Upper lobe of left lung (tissue), 6 donors: ENCODE results near the gene SUN5. TPM values are rescaled to one million over a fixed set of nuclear protein-coding genes. Genes with fewer than 3 reads are reported as not detected.

Experiments
- ATAC-seq, 2 donors: fragments of 200-7000 bp; cut with Tn5 transposase; one replicate each; pipeline ENCODE4 v1.9.1; 2022; ENCODE audit warnings: mild to moderate bottlenecking in 2 of 2, moderate library complexity in 2 of 2; ENCODE audit not compliant: low FRiP score in 2 of 2
- DNase-seq, 2 donors: peaks; one replicate each; pipeline ENCODE4 v3.0.0-alpha.2; 2019 to 2020
- H3K27ac ChIP-seq, 4 donors: fragments of 200-600 bp; sonication (generic); one replicate each; pipeline ENCODE4 v1.5.1; 2016 to 2019
- H3K27me3 ChIP-seq, 4 donors: fragments of 200-600 bp; sonication (generic); one replicate each; pipeline ENCODE4 v1.5.1; 2017 to 2019
- H3K36me3 ChIP-seq, 4 donors: fragments of 200-600 bp; sonication (generic); one replicate each; pipeline ENCODE4 v1.5.1; 2016 to 2019
- H3K4me1 ChIP-seq, 4 donors: fragments of 200-600 bp; sonication (generic); one replicate each; pipeline ENCODE4 v1.5.1; 2018 to 2019
- H3K4me3 ChIP-seq, 4 donors: fragments of 200-600 bp; sonication (generic); one replicate each; pipeline ENCODE4 v1.5.1; 2017 to 2019; ENCODE audit warnings: mild to moderate bottlenecking in 2 of 4, moderate library complexity in 1 of 4
- H3K9me3 ChIP-seq, 4 donors: fragments of 200-600 bp; sonication (generic); one replicate each; pipeline ENCODE4 v1.5.1; 2018 to 2019
- CTCF ChIP-seq, 6 experiments: fragments of 450-650 bp in 4 of 6; fragments of 200-600 bp in 2 of 6; sonication (generic) in 2 of 6; IDR thresholded peaks; one replicate each; pipeline ENCODE4 v1.5.1; 2016 to 2019; ENCODE audit warnings: antibody characterized with exemption in 6 of 6
- EP300 ChIP-seq, 4 donors: sonication (generic); formaldehyde crosslinking; IDR thresholded peaks; one replicate each; pipeline ENCODE4 v1.5.1; 2017; ENCODE audit warnings: antibody characterized with exemption in 4 of 4, control low read depth in 2 of 4
- POLR2A ChIP-seq, 4 donors: fragments of 450-650 bp; IDR thresholded peaks; one replicate each; pipeline ENCODE4 v1.5.1; 2016 to 2017; ENCODE audit warnings: antibody characterized with exemption in 4 of 4, mild to moderate bottlenecking in 2 of 4
- POLR2AphosphoS5 ChIP-seq, 2 donors: sonication (generic); formaldehyde crosslinking; IDR thresholded peaks; one replicate each; pipeline ENCODE4 v1.5.1; 2017; ENCODE audit warnings: antibody characterized with exemption in 2 of 2
- WGBS, 2 donors: methylation state at CpG; one replicate each; pipeline ENCODE4 v1.1.5; 2017 to 2018; 5-methylcytosine and 5-hydroxymethylcytosine counted together
- total RNA-seq, 6 donors: library from RNA; depleted of rRNA in 4 of 6; stranded (reverse); fragments of >200 nt in 4 of 6; gene quantifications; one replicate each; pipeline versions ENCODE4 v1.1.0 to v1.2.1, GENCODE V29; 2016 to 2021
- donor health status: DM: no; HTN: no; CAD: no; lungs with moderate emphysema.
- donor health status: DM: no; HTN: yes; CAD: no; lungs with severe emphysema.

The SUN5 gene
- total RNA-seq, 6 donors from 2014 or later = not detected

DNA sequence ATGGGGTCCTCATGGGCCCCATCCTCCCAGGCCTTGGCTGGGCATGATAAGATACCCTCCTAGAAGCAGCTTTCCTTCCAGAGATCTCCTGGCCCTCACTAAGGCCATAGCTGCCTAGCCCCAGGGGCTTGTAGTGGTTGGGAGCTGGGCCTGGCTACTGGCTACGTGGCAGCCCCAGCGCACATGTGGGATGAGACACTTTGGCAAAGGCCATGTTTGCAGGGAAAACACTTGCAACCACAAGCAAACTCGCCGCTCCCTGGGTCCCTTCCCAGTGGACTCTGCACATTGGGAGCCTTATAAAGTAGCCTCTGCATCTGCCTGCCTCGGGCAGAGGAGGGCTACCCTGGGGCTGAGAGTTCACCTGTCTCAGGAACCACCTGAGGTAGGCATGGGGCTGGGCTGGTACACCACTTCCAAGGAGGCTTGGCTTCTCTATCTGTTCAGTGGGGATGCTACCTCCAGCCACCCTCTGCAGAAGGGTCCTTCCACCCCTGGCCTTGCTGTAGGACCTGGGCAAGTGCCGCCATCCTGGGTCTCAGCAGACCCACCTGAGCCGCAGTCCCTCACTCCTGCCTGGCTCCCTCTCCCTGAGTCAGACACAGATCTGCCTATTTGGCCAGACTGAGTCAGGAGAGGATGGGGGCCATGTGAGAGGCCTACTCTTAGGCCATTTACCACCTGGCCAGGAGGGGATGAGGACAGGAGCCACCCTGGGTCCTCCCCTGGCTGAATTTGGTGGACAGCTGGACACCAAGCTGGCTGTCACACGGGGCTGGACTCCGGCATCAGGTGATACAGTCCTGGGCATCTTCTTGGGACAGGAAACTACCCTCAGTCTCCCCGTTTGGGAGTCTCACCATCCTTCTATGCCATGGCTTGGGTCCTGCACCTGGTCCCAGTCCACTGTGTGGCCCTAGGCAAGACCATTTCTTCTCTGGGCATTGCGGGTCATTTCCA, 3.4 kb upstream of the SUN5 start, which contains the start of gene BPIFB2:
TSS of gene BPIFB2 (plus strand) at position 329 of the 960 bp plus-strand sequence. CDS start 871 bp downstream, outside the sequence.
- Histone ChIP-seq H3K27me3 (no peaks in the 10 kb centered on the region), H3K4me3 (no peak within 1 kb of the TSS), H3K27ac (no peak within 1 kb of the TSS), H3K36me3 (no peaks in the 10 kb centered on the region), H3K9me3 (peaks cover 0 to 3% (median 0%) of the 10 kb centered on the region in 4 donors), H3K4me1 (peaks cover 0 to 2% (median 0%) of the 10 kb centered on the region in 4 donors)
- ATAC-seq (no peak), DNase-seq (no peak)
- WGBS, 2 donors = 93 to 97% methylated on average over 5 to 11 of the region's 11 CpGs
- TF ChIP-seq POLR2AphosphoS5 (IDR thresholded peaks at IDR 0.05) (no peak), CTCF (IDR thresholded peaks at IDR 0.05) (no peak), POLR2A (IDR thresholded peaks at IDR 0.05) (no peak), EP300 (IDR thresholded peaks at IDR 0.05) (no peak)

DNA sequence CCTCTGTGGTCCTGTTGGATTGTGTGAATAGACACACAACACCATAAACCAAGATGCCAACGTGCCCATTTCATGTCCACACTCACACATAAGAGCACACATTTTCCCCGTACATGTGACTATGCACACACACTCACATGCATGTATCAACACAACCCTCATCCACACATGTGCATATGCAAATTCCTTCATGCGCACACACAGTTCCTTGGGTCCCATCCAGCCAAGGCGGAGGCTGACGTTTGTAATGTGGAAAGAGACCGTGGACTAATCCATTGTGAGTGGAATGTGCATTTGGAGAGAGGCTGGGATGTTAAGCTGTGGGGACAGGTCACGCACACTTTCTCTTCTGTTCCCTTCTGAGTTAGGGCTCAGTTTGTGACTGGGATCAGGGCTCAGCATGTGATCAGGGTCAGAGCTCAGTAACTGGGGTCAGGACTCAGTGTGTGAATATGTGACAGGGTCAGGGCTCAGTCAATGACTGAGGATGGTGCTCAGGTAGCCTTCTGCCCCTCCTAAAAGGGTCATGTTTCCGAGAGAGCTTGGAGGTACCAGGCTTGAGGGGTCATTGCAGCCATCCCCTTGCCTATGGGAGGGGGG, 2.6 kb upstream of the SUN5 start:
- 90 to 91% methylated on average over 7 to 8 of the region's 8 CpGs for WGBS, 2 donors

DNA sequence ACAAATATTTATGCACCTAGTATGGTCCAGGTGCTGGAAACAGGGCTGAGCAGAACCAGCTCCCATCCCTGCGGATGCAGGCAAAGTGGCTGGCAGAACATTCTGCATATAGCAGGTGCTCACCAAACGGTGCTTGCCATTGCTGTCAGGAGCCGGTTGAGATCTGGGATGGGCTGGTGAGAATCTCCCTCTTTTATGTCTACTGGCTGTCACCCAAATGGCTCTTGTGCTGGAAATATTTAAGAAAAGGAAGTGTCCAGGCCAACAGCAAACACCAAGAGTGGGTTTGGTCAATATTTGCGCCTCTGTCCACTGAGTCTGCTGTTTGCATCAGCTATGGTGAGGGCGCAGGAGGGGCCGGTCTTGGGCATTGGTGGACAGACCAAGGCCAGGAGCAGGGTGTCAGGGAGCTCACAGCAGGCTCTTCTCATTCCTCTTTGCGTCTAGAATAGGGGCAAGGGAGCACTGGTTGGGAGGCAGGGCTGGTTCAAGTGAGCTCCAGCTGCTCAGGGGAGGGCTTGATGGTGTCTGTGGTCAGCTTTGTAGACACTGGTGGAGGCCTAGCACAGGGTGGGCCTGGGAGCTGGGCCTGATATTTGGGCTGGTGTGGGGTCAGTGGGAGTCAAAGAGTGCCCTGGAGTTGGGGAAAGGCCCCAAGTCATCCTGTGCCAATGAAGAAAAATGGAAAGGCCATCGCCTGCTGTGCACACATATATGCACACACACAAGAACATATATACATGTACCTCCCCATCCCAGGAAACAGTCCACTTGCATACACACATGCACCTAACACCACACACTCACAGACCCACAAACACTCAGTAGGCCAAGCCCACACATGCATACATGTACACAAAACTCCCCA, 1.9 kb upstream of the SUN5 start:
- H3K36me3 ChIP-seq = no peaks in the 10 kb centered on the region
- DNase-seq = no peak
- H3K4me3 ChIP-seq = no peak overlapping the region
- no peaks in the 10 kb centered on the region for H3K27me3 ChIP-seq
- peaks cover 0 to 2% (median 0%) of the 10 kb centered on the region in 4 donors for H3K4me1 ChIP-seq
- H3K27ac ChIP-seq = no peak overlapping the region
- WGBS, 2 donors = 70 to 74% methylated on average over 6 to 8 of the region's 8 CpGs
- ATAC-seq = no peak
- peaks cover 0 to 3% (median 0%) of the 10 kb centered on the region in 4 donors for H3K9me3 ChIP-seq
- no peak for TF ChIP-seq POLR2A (IDR thresholded peaks at IDR 0.05)
- no peak for TF ChIP-seq POLR2AphosphoS5 (IDR thresholded peaks at IDR 0.05)
- no peak for TF ChIP-seq EP300 (IDR thresholded peaks at IDR 0.05)
- no peak for TF ChIP-seq CTCF (IDR thresholded peaks at IDR 0.05)

More for the DNA sequence above, 2.6 kb upstream of the SUN5 start:
- DNase-seq (no peak), ATAC-seq (no peak)
- no peak overlapping the region for H3K27ac ChIP-seq
- no peak for TF ChIP-seq CTCF (IDR thresholded peaks at IDR 0.05)
- no peak for TF ChIP-seq EP300 (IDR thresholded peaks at IDR 0.05)
- no peak for TF ChIP-seq POLR2A (IDR thresholded peaks at IDR 0.05)
- no peak for TF ChIP-seq POLR2AphosphoS5 (IDR thresholded peaks at IDR 0.05)
- no peak overlapping the region for H3K4me3 ChIP-seq
- H3K4me1 ChIP-seq = peaks cover 0 to 2% (median 0%) of the 10 kb centered on the region in 4 donors
- peaks cover 0 to 3% (median 0%) of the 10 kb centered on the region in 4 donors for H3K9me3 ChIP-seq
- no peaks in the 10 kb centered on the region for H3K36me3 ChIP-seq
- no peaks in the 10 kb centered on the region for H3K27me3 ChIP-seq

GRCh38 chr20:33005132-33005566, 916 bp upstream of the SUN5 start:
- Histone ChIP-seq H3K27me3 (no peaks in the 10 kb centered on the region), H3K4me1 (peaks cover 0 to 2% (median 0%) of the 10 kb centered on the region in 4 donors), H3K27ac (no peak overlapping the region), H3K36me3 (no peaks in the 10 kb centered on the region), H3K4me3 (no peak overlapping the region), H3K9me3 (peaks cover 0 to 3% (median 0%) of the 10 kb centered on the region in 4 donors)
- WGBS, 2 donors = 55 to 63% methylated on average over 4 of the region's 4 CpGs
- DNase-seq (no peak), ATAC-seq (no peak)
- TF ChIP-seq EP300 (IDR thresholded peaks at IDR 0.05) (no peak), CTCF (IDR thresholded peaks at IDR 0.05) (peak in 3 of 6 experiments; percentile 13 to 44 (median 18)), POLR2AphosphoS5 (IDR thresholded peaks at IDR 0.05) (no peak)
